Neural crest cell (in vitro differentiated cells): ENCODE results near the gene RTN4IP1. TPM values are rescaled to one million over a fixed set of nuclear protein-coding genes. Genes with fewer than 3 reads are reported as not detected.

Source experiments
- DNase-seq: peaks from one replicate; pipeline ENCODE4 v3.0.0; 2021; ENCODE audit warnings: low read depth, mixed read lengths, low spot score
- H3K27ac Mint-ChIP-seq: one replicate; pipeline ENCODE4 v1.8.0; 2021; ENCODE audit warnings: mild to moderate bottlenecking, mixed read lengths; ENCODE audit not compliant: unreplicated experiment
- H3K27me3 Mint-ChIP-seq: 2 replicates; pipeline ENCODE4 v1.8.0; 2021; ENCODE audit warnings: low read depth, mild to moderate bottlenecking, mixed read lengths
- H3K36me3 Mint-ChIP-seq: 2 replicates; pipeline ENCODE4 v1.8.0; 2021; ENCODE audit warnings: low read depth, mild to moderate bottlenecking, mixed read lengths
- H3K4me1 Mint-ChIP-seq: 2 replicates; pipeline ENCODE4 v1.8.0; 2021; ENCODE audit warnings: mixed read lengths
- H3K4me3 Mint-ChIP-seq: one replicate; pipeline ENCODE4 v1.8.0; 2021; ENCODE audit warnings: mild to moderate bottlenecking, mixed read lengths
- H3K9me3 Mint-ChIP-seq: 2 replicates; pipeline ENCODE4 v1.8.0; 2021; ENCODE audit warnings: mixed read lengths
- long read RNA-seq: library from polyadenylated mRNA; unstranded; transcript quantifications from one replicate; pipeline ENCODE4 v2.0.0, GENCODE V29; 2020
- total RNA-seq: library from RNA; stranded (reverse); gene quantifications from 2 replicates; pipeline ENCODE4 v1.2.1, GENCODE V29; 2021
- TF ChIP-seq, protein P1 (sequence below): fragments of 200-600 bp; sonication (generic); conservative IDR thresholded peaks from 2 replicates; pipeline ENCODE4 v1.5.0; 2021; ENCODE audit warnings: antibody characterized with exemption, mild to moderate bottlenecking

Gene RTN4IP1, protein sequence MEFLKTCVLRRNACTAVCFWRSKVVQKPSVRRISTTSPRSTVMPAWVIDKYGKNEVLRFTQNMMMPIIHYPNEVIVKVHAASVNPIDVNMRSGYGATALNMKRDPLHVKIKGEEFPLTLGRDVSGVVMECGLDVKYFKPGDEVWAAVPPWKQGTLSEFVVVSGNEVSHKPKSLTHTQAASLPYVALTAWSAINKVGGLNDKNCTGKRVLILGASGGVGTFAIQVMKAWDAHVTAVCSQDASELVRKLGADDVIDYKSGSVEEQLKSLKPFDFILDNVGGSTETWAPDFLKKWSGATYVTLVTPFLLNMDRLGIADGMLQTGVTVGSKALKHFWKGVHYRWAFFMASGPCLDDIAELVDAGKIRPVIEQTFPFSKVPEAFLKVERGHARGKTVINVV
- total RNA-seq = 9.1 and 9.8 TPM in 2 replicates
- long read RNA-seq, transcript RTN4IP1-201 (9 exons, 1,682 nt) = major isoform, 45 of 51 reads
- long read RNA-seq, partial matches to known transcripts = 1 of 51 reads
- long read RNA-seq, other reads (novel, unspliced or antisense) = 5 of 51 reads

- Mint-ChIP-seq H3K9me3 (no peaks in the 10 kb centered on the region), H3K4me1 (peaks cover 23% of the 10 kb centered on the region), H3K27me3 (no peaks in the 10 kb centered on the region), H3K4me3 (peak within 1 kb of the TSS; percentile 97), H3K36me3 (no peaks in the 10 kb centered on the region), H3K27ac (peak within 1 kb of the TSS; percentile 97)
- peak; percentile 76 for DNase-seq
- TF ChIP-seq, protein P1, sequence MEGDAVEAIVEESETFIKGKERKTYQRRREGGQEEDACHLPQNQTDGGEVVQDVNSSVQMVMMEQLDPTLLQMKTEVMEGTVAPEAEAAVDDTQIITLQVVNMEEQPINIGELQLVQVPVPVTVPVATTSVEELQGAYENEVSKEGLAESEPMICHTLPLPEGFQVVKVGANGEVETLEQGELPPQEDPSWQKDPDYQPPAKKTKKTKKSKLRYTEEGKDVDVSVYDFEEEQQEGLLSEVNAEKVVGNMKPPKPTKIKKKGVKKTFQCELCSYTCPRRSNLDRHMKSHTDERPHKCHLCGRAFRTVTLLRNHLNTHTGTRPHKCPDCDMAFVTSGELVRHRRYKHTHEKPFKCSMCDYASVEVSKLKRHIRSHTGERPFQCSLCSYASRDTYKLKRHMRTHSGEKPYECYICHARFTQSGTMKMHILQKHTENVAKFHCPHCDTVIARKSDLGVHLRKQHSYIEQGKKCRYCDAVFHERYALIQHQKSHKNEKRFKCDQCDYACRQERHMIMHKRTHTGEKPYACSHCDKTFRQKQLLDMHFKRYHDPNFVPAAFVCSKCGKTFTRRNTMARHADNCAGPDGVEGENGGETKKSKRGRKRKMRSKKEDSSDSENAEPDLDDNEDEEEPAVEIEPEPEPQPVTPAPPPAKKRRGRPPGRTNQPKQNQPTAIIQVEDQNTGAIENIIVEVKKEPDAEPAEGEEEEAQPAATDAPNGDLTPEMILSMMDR = no peak
Observed at GRCh38 chr6:106629103-106629858, at the start of gene RTN4IP1, which contains the start of gene QRSL1. Gene RTN4IP1 (minus strand): TSS chr6:106629498. CDS start chr6:106629021, 477 bp downstream. Gene QRSL1 (plus strand): TSS chr6:106629578. CDS start chr6:106629682, 104 bp downstream.

DNA sequence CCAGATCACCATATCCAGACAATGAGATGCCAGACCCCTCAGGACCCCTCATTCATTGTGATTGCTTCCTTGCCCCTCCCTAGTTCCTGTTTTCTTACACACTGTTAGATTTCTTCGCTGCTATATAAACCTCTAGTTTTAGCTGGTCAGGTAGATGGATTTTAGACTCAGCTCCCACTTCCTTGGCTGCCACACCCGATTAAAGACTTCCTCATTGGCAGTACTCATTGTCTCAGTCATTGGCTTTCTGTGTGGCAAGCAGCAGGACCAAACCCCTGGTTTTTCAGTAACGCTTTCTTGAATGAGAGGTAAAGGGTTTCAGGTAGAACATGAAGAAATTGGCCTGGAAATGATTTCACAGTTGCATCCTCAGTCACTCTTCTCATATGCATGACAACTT lies 48.0 kb upstream of the RTN4IP1 start:
- Mint-ChIP-seq H3K4me3 (no peak overlapping the region), H3K27me3 (no peaks in the 10 kb centered on the region), H3K4me1 (no peaks in the 10 kb centered on the region), H3K9me3 (peaks cover 6% of the 10 kb centered on the region), H3K27ac (no peak overlapping the region), H3K36me3 (peaks cover 2% of the 10 kb centered on the region)
- TF ChIP-seq, protein P1 = no peak
- DNase-seq = no peak

DNA sequence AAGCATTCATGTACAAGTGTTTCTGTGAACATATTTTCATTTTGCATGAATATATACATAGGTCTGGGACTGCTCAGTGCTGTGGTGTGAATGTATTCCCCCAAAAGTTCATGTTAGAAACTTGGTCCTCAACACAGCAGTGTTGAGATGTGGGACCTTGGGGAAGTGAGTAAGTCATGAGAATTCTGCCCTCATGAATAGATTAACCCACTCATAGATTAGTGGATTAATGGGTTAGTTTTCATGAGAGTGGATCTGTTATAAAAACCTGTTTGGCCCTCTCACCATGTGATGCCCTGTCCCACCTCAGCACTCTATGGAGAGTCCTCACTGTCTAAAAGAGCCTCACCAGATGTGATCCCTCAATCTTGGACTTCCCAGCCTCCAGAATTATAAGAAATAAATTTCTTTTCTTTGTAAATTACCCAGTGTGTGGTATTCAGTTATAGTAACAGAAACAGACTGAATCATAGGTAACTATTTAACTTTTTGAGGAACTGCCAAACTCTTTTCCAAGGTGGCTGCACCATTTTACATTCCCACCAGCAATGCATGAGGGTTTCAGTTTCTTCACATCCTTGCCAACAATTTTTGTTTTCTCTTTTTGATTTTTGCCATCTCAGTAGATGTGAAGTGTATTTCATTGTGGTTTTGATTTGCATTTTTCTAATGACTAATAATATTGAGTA lies 45.4 kb upstream of the RTN4IP1 start:
- DNase-seq = no peak
- Mint-ChIP-seq H3K27ac (no peak overlapping the region), H3K4me3 (no peak overlapping the region), H3K36me3 (peaks cover 5% of the 10 kb centered on the region), H3K4me1 (no peaks in the 10 kb centered on the region), H3K27me3 (no peaks in the 10 kb centered on the region), H3K9me3 (peaks cover 3% of the 10 kb centered on the region)
- TF ChIP-seq, protein P1 = no peak

GRCh38 chr6:106671651-106672050 lies 42.4 kb upstream of the RTN4IP1 start:
- H3K4me1 Mint-ChIP-seq = no peaks in the 10 kb centered on the region

GRCh38 chr6:106670236-106670635 lies 40.9 kb upstream of the RTN4IP1 start:
- TF ChIP-seq, protein P1 = no peak
- no peaks in the 10 kb centered on the region for H3K27me3 Mint-ChIP-seq
- peaks cover 3% of the 10 kb centered on the region for H3K9me3 Mint-ChIP-seq
- no peak overlapping the region for H3K27ac Mint-ChIP-seq
- DNase-seq = no peak
- H3K36me3 Mint-ChIP-seq = peaks cover 15% of the 10 kb centered on the region
- H3K4me3 Mint-ChIP-seq = no peak overlapping the region
- no peaks in the 10 kb centered on the region for H3K4me1 Mint-ChIP-seq

More at GRCh38 chr6:106671651-106672050, 42.4 kb upstream of the RTN4IP1 start:
- no peak for DNase-seq
- Mint-ChIP-seq H3K27me3 (no peaks in the 10 kb centered on the region), H3K4me3 (no peak overlapping the region), H3K9me3 (peaks cover 3% of the 10 kb centered on the region), H3K36me3 (peaks cover 10% of the 10 kb centered on the region), H3K27ac (no peak overlapping the region)
- TF ChIP-seq, protein P1 = no peak
